NCI-H146 treated with DMSO at 0.1 percent for 48 hours (cell line): ENCODE measurements around the gene SLFN11.
"Not testable (repeated sequence)": the region's sequence is repeated elsewhere in the genome, so short reads cannot be mapped to it uniquely, and the experiment has no call there.

Experiments
- DNase-seq: peaks from one replicate; lab custom pipeline; 2025; ENCODE audit not compliant: unreplicated experiment; lab: John Stamatoyannopoulos, UW

The SLFN11 gene, protein sequence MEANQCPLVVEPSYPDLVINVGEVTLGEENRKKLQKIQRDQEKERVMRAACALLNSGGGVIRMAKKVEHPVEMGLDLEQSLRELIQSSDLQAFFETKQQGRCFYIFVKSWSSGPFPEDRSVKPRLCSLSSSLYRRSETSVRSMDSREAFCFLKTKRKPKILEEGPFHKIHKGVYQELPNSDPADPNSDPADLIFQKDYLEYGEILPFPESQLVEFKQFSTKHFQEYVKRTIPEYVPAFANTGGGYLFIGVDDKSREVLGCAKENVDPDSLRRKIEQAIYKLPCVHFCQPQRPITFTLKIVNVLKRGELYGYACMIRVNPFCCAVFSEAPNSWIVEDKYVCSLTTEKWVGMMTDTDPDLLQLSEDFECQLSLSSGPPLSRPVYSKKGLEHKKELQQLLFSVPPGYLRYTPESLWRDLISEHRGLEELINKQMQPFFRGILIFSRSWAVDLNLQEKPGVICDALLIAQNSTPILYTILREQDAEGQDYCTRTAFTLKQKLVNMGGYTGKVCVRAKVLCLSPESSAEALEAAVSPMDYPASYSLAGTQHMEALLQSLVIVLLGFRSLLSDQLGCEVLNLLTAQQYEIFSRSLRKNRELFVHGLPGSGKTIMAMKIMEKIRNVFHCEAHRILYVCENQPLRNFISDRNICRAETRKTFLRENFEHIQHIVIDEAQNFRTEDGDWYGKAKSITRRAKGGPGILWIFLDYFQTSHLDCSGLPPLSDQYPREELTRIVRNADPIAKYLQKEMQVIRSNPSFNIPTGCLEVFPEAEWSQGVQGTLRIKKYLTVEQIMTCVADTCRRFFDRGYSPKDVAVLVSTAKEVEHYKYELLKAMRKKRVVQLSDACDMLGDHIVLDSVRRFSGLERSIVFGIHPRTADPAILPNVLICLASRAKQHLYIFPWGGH

GRCh38 chr17:35373534-35373983 lies at the start of gene SLFN11:
Gene SLFN11 (minus strand): TSS chr17:35373621. CDS start chr17:35363807, 9,814 bp downstream.
- DNase-seq, result no peak

GRCh38 chr17:35421069-35421468 lies 47.6 kb upstream of the SLFN11 start:
- not testable (repeated sequence) for DNase-seq

DNA sequence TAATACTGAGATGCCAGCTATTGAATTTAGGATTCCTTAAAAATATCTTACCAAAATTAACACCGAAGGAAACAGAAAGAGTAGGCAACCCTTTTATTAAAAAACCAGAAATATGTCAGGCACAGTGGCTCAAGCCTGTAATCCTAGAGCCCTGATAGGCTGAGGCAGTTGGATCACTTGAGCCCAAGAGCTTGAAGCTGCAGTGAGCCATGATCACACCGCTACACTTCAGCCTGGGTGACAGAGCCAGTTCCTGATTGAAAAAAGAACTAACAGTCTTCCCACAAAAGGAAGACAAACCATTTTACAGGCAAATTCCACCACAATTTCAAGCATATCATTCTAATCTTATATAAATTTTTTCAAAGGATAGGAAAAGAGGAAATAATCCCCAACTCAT lies 43.2 kb upstream of the SLFN11 start:
- DNase-seq, result no peak

- DNase-seq, result not testable (repeated sequence)
These were observed 41.3 kb upstream of the SLFN11 start for GRCh38 chr17:35414707-35415106.

DNA sequence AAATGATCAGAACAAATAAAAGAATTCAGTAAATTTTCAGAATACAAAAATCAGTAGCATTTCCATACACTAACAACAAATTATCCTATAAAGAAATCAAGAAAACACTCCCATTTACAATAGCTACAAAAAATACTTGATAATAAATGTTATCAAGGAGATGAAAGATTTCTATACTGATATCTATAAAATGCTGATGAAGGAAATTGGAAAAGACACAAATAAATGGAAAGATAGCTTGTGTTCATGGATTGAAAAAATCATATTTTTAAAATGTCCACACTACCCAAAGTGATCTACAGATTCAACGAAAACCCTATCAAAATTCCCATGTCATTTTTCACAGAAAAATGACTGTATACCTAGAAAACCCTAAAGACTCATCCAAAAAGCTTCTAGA lies 40.8 kb upstream of the SLFN11 start:
- no peak for DNase-seq

- DNase-seq, result no peak
These were observed 34.1 kb upstream of the SLFN11 start for GRCh38 chr17:35407531-35407930.

GRCh38 chr17:35406568-35406967 lies 33.1 kb upstream of the SLFN11 start:
- no peak for DNase-seq

DNA sequence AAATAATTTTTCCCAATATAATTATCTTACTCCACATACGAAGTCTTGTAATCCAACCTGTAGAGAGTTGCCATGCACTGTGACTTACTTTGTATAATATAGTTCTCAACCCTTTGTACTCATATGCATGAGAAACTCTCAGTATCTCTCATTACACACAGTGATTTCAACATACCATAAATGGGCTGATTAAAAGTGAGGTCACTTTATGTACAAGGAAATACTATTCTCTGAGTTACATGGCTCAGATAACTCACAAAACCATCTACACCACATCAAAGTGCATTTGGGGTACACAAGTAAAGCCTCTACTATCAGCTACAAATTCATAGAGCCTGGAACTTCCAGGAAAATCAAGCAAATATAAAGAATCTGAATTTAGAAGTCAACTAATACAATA lies 30.9 kb upstream of the SLFN11 start:
- no peak for DNase-seq

DNA sequence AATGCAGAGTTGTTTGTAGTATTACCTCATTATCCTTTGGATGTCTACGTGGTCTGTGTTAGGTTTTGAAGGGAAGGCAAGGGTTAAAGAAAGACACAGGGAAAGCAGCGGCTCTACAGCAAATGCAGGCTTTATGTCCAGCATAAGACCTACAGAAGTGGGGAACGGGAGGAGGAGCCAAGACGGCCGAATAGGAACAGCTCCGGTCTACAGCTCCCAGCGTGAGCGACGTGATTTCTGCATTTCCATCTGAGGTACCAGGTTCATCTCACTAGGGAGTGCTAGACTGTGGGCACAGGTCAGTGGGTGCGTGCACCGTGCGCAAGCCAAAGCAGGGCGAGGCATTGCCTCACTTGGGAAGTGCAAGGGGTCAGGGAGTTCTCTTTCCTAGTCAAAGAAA lies 20.4 kb upstream of the SLFN11 start:
- DNase-seq, result not testable (repeated sequence)

GRCh38 chr17:35390663-35391062 lies 17.2 kb upstream of the SLFN11 start:
- DNase-seq, result no peak

DNA sequence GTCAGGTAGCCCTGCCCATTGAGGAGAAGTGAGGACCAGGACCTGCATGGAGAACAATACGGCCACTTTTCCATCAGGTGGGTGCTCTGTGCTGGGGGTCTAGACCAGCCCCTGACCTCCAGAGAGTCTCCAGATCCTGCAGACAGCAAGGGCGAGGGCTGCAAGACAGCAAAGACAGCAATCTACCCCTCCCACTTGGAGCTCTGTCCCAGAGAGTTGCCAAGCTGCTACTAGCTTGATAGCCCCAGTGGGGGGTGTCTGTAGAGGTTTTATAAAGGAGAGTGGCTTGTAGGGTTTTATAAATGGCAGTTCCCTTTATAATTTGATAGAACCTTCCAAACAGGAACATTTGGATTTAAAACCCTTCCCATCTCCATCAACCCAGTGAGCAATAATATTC lies 16.7 kb upstream of the SLFN11 start:
- no peak for DNase-seq

GRCh38 chr17:35387496-35387895 lies 14.1 kb upstream of the SLFN11 start:
- no peak for DNase-seq

GRCh38 chr17:35377706-35378105 lies 4.3 kb upstream of the SLFN11 start:
- no peak for DNase-seq

DNA sequence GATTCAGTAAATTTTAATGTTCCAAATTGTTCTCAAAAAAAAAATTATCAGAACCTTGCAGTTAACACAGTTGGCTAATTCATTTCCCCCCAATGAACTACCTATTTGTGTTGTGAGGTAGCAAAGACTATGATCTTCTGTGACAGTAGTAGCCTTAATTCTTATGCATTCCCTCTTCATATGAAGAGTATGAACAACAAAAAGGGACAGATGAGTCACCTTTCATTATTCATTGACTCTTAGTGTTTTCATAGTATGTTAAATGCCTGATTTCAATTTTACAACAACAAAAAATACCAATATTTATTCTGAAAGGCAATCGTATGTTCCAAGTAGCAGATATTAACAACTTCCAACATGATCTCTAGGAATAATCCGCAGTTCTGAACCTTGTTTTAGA lies 3.6 kb upstream of the SLFN11 start:
- DNase-seq, result no peak

DNA sequence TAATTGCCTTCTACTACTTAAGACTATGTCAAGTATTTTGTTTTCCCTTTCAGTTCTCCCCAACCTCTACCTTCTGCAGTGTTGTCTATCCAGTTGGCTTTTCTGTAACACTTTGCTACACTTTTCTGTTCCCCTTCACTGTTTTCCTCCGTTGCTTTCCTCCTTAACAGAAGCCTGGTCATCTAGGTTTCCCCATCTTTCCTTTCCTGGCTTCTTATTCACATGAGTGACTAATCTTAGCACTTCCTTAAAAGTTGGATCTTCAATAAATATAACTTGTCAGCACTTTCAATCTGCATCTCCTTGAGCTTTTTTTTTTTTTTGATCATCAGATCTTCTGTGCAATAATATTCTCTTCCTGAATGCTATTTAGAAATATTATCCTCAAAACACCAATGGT lies 2.8 kb upstream of the SLFN11 start:
- DNase-seq, result no peak

- DNase-seq, result no peak
These were observed 1.4 kb upstream of the SLFN11 start for GRCh38 chr17:35374766-35375344.

DNA sequence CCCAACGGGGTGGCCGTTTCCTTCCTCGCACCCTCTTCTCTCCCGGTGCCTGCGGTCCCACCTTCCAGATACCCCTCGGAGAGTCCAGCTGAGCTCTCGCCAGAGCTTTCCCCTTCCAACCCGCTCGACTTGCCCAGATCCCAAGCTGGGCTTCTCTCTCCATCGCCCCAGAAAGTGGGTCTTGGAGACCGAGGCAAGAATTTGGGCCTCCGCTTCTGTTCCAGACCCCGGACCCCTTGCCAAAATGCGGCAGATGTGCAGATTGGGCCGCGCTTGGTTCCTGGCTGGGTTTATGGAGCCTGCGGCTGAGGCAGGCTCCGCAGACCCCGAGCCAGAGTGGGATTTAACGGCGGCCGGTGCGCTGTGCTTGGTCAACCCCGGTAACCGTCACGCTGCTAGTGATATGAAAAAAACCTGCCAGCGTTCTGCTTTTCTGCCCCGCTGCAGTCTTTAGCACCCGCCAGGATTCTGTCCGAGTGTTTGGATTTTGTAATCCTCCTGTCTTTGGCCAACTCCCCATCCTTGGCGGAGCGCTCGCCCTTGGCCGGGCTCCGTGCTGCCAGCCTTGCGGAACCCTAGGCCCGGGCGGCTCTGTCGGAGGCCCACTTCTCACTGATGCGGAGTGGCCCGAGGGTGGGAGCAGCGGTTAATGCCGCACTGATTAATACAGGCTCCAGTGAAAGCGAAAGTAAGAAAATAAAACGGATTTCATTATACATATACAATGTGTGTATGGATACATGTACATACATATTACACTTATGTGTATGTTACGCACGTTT lies 754 bp upstream of the SLFN11 start:
- DNase-seq, result no peak

- no peak for DNase-seq
These were observed 431 bp downstream of the SLFN11 start for GRCh38 chr17:35372846-35373533.

DNA sequence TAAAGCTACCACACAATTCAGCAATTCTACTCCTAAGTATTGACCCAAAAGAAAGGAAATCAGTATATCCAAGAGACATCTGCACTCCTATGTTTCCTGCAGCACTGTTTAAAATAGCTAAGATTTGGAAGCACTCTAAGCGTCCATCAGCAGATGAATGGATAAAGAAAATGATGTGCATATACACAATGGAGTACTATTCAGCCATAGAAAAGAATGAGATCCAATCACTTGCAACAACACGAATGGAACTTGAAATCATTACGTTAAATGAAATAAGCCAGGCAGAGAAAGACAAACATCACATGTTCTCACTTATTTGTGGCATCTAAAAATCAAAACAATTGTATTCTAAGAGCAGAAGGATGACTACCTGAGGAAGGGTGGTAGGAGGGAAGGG lies 1.5 kb downstream of the SLFN11 start:
- DNase-seq, result no peak
